Measurements from ENCODE around the gene PLD3.
A peak's percentile ranks its signal among the peaks of the same experiment; 100 is the strongest.

Gene PLD3

GRCh38 chr19:40335101-40335500 is 13.4 kb upstream of the PLD3 start:
- no peak for DNase-seq

- DNase-seq = no peak
Observed at GRCh38 chr19:40335855-40336600, 12.5 kb upstream of the PLD3 start.

- DNase-seq = no peak
Observed at GRCh38 chr19:40336601-40336900, 11.9 kb upstream of the PLD3 start.

- no peak for DNase-seq
Observed at GRCh38 chr19:40337107-40337506, 11.4 kb upstream of the PLD3 start.

GRCh38 chr19:40337594-40337993 is 10.9 kb upstream of the PLD3 start:
- DNase-seq = no peak

- no peak for DNase-seq
Observed at GRCh38 chr19:40339018-40339728, 9.3 kb upstream of the PLD3 start.

- no peak for DNase-seq
Observed at GRCh38 chr19:40341601-40342482, 6.7 kb upstream of the PLD3 start.

- DNase-seq = no peak
Observed at GRCh38 chr19:40342644-40343311, 5.7 kb upstream of the PLD3 start.

- no peak for DNase-seq
Observed at GRCh38 chr19:40344422-40344821, 4.1 kb upstream of the PLD3 start.

GRCh38 chr19:40348961-40349507 is 539 bp downstream of the PLD3 start:
- peak; percentile 24 to 26 for DNase-seq

GRCh38 chr19:40355975-40356680 is 7.6 kb downstream of the PLD3 start:
- no peak for DNase-seq

- DNase-seq = no peak
Observed at GRCh38 chr19:40356681-40357595, 8.4 kb downstream of the PLD3 start.

GRCh38 chr19:40357640-40358039 is 9.1 kb downstream of the PLD3 start:
- DNase-seq = no peak

- peak; percentile 34 to 40 for DNase-seq
Observed at GRCh38 chr19:40358773-40359172, 10.3 kb downstream of the PLD3 start.

GRCh38 chr19:40360020-40360707 is 11.7 kb downstream of the PLD3 start:
- no peak for DNase-seq

- peak in 1 of 2 experiments; percentile 23 for DNase-seq
Observed at GRCh38 chr19:40360708-40361241, 12.3 kb downstream of the PLD3 start.

- DNase-seq = no peak
Observed at GRCh38 chr19:40362160-40362559, 13.7 kb downstream of the PLD3 start.

- peak; percentile 66 to 67 for DNase-seq
Observed at GRCh38 chr19:40363069-40363468, 14.6 kb downstream of the PLD3 start.

- DNase-seq = no peak
Observed at GRCh38 chr19:40365010-40365409, 16.5 kb downstream of the PLD3 start.
